Spinal cord (tissue), 10 donors: ENCODE data around the gene XXYLT1. TPM values are rescaled to one million over a fixed set of nuclear protein-coding genes. Genes with fewer than 3 reads are reported as not detected.

Experiments
- DNase-seq, 6 donors: peaks; one replicate each; pipeline versions ENCODE4 v3.0.0 to v3.0.0-alpha.2; 2013 to 2015; ENCODE audit warnings: low spot score in 6 of 6, low read depth in 4 of 6
- H3K27ac ChIP-seq: one replicate; pipeline ENCODE4 v1.5.1; 2013; ENCODE audit warnings: low read depth, low read length, control low read depth
- H3K27me3 ChIP-seq: one replicate; pipeline ENCODE4 v1.6.1; 2013; ENCODE audit warnings: low read length; ENCODE audit not compliant: control insufficient read depth, insufficient read depth
- H3K36me3 ChIP-seq: one replicate; pipeline ENCODE4 v1.6.1; 2013; ENCODE audit warnings: low read length; ENCODE audit not compliant: control insufficient read depth, insufficient read depth
- H3K4me1 ChIP-seq: one replicate; pipeline ENCODE4 v1.6.1; 2013; ENCODE audit warnings: low read length; ENCODE audit not compliant: control insufficient read depth, insufficient read depth
- H3K4me3 ChIP-seq: one replicate; pipeline ENCODE4 v1.5.1; 2013; ENCODE audit warnings: low read depth, low read length, control low read depth
- H3K9me3 ChIP-seq: one replicate; pipeline ENCODE4 v1.6.1; 2013; ENCODE audit warnings: low read length; ENCODE audit not compliant: control insufficient read depth, insufficient read depth
- WGBS: methylation state at CpG from one replicate; pipeline ENCODE4 v1.1.5; 2013; ENCODE audit warnings: missing lambda C conversion rate; ENCODE audit not compliant: insufficient coverage; 5-methylcytosine and 5-hydroxymethylcytosine counted together
- long read RNA-seq, 4 donors: transcript quantifications; one replicate each; lab custom pipeline, GENCODE V29; 2026
- polyA plus RNA-seq, 2 donors: library from polyadenylated mRNA; unstranded; fragments of 120-200 nt; gene quantifications; one replicate each; pipeline ENCODE4 v1.2.1, GENCODE V29; 2013; ENCODE audit not compliant: insufficient read length in 2 of 2
- total RNA-seq, 2 donors: library from RNA; depleted of rRNA in 1 of 2; stranded (reverse); fragments of 120-200 nt in 1 of 2; fragments of >200 nt in 1 of 2; gene quantifications; one replicate each; pipeline versions ENCODE4 v1.2.3 to v1.2.4, GENCODE V29; 2013 to 2014
- donor health status: healthy.

XXYLT1 gene
- total RNA-seq: 10 to 100 TPM; 28.0 to 47.9 TPM
- polyA plus RNA-seq: 10 to 100 TPM; 36.0 to 39.0 TPM
- long read RNA-seq, donor 1, transcript XXYLT1-201 (4 exons, 2,727 nt): major isoform, 14 of 14 reads
- long read RNA-seq, donor 1, partial matches to known transcripts: 0 of 14 reads
- long read RNA-seq, donor 1, other reads (novel, unspliced or antisense): 0 of 14 reads
- long read RNA-seq, donor 2, transcript XXYLT1-201 (4 exons, 2,727 nt): major isoform, 6 of 6 reads
- long read RNA-seq, donor 2, partial matches to known transcripts: 0 of 6 reads
- long read RNA-seq, donor 2, other reads (novel, unspliced or antisense): 0 of 6 reads
- long read RNA-seq, donor 3, transcript XXYLT1-201 (4 exons, 2,727 nt): major isoform, 10 of 10 reads
- long read RNA-seq, donor 3, partial matches to known transcripts: 0 of 10 reads
- long read RNA-seq, donor 3, other reads (novel, unspliced or antisense): 0 of 10 reads
- long read RNA-seq, donor 4, transcript XXYLT1-201 (4 exons, 2,727 nt): major isoform, 7 of 7 reads
- long read RNA-seq, donor 4, partial matches to known transcripts: 0 of 7 reads
- long read RNA-seq, donor 4, other reads (novel, unspliced or antisense): 0 of 7 reads

- Histone ChIP-seq H3K27ac (peak within 1 kb of the TSS; percentile 95), H3K9me3 (no peaks in the 10 kb centered on the region), H3K4me1 (peaks cover 24% of the 10 kb centered on the region), H3K36me3 (peaks cover 11% of the 10 kb centered on the region), H3K27me3 (no peaks in the 10 kb centered on the region), H3K4me3 (peak within 1 kb of the TSS; percentile 84)
- 0% methylated on average over 75 of the region's 75 CpGs for WGBS
- peak in 5 of 6 donors; percentile 85 to 97 (median 87) for DNase-seq
Observed at GRCh38 chr3:195270817-195271409, at the start of gene XXYLT1. TSS of gene XXYLT1 (minus strand) at chr3:195271159. CDS start at chr3:195271058, 101 bp downstream.

- Histone ChIP-seq H3K4me3 (no peak overlapping the region), H3K4me1 (no peaks in the 10 kb centered on the region), H3K36me3 (peaks cover 7% of the 10 kb centered on the region), H3K27ac (no peak overlapping the region), H3K27me3 (no peaks in the 10 kb centered on the region), H3K9me3 (peaks cover 6% of the 10 kb centered on the region)
- WGBS: 96% methylated on average over 3 of the region's 5 CpGs
- peak in 1 of 6 donors; percentile 3 for DNase-seq
Observed at GRCh38 chr3:195319060-195319459, 48.1 kb upstream of the XXYLT1 start.

GRCh38 chr3:195312714-195313113 is 41.8 kb upstream of the XXYLT1 start:
- no peaks in the 10 kb centered on the region for H3K4me1 ChIP-seq
- no peaks in the 10 kb centered on the region for H3K27me3 ChIP-seq
- H3K27ac ChIP-seq: no peak overlapping the region
- WGBS: 89% methylated on average over 3 of the region's 6 CpGs
- no peak for DNase-seq
- no peaks in the 10 kb centered on the region for H3K9me3 ChIP-seq
- H3K4me3 ChIP-seq: no peak overlapping the region
- no peaks in the 10 kb centered on the region for H3K36me3 ChIP-seq

- Histone ChIP-seq H3K9me3 (no peaks in the 10 kb centered on the region), H3K36me3 (no peaks in the 10 kb centered on the region), H3K27me3 (no peaks in the 10 kb centered on the region), H3K4me1 (no peaks in the 10 kb centered on the region), H3K27ac (no peak overlapping the region), H3K4me3 (no peak overlapping the region)
- no peak for DNase-seq
Observed at GRCh38 chr3:195307711-195308110, 36.8 kb upstream of the XXYLT1 start.

- 100% methylated on average over 1 of the region's 4 CpGs for WGBS
- no peak for DNase-seq
- H3K4me3 ChIP-seq: no peak overlapping the region
Observed at GRCh38 chr3:195306369-195306768, 35.4 kb upstream of the XXYLT1 start.

GRCh38 chr3:195302431-195302830 is 31.5 kb upstream of the XXYLT1 start:
- no peak for DNase-seq
- Histone ChIP-seq H3K4me1 (no peaks in the 10 kb centered on the region), H3K9me3 (no peaks in the 10 kb centered on the region), H3K27me3 (no peaks in the 10 kb centered on the region), H3K36me3 (peaks cover 18% of the 10 kb centered on the region), H3K27ac (no peak overlapping the region), H3K4me3 (no peak overlapping the region)
- WGBS: 100% methylated on average over 2 of the region's 3 CpGs

More at GRCh38 chr3:195306369-195306768, 35.4 kb upstream of the XXYLT1 start:
- no peaks in the 10 kb centered on the region for H3K4me1 ChIP-seq
- H3K27ac ChIP-seq: no peak overlapping the region
- H3K9me3 ChIP-seq: no peaks in the 10 kb centered on the region
- peaks cover 3% of the 10 kb centered on the region for H3K36me3 ChIP-seq
- H3K27me3 ChIP-seq: no peaks in the 10 kb centered on the region

- no peaks in the 10 kb centered on the region for H3K9me3 ChIP-seq
- peaks cover 26% of the 10 kb centered on the region for H3K36me3 ChIP-seq
- no peaks in the 10 kb centered on the region for H3K4me1 ChIP-seq
- peak in 1 of 6 donors; percentile 38 for DNase-seq
- no peak overlapping the region for H3K27ac ChIP-seq
- no peak overlapping the region for H3K4me3 ChIP-seq
- no peaks in the 10 kb centered on the region for H3K27me3 ChIP-seq
Observed at GRCh38 chr3:195297446-195297845, 26.5 kb upstream of the XXYLT1 start.

GRCh38 chr3:195296662-195297061 is 25.7 kb upstream of the XXYLT1 start:
- no CpG with 5 or more reads among the region's 1 CpG for WGBS
- DNase-seq: no peak

GRCh38 chr3:195291121-195291520 is 20.2 kb upstream of the XXYLT1 start:
- H3K36me3 ChIP-seq: peaks cover 27% of the 10 kb centered on the region
- H3K27me3 ChIP-seq: no peaks in the 10 kb centered on the region
- H3K9me3 ChIP-seq: no peaks in the 10 kb centered on the region
- H3K4me1 ChIP-seq: no peaks in the 10 kb centered on the region
- WGBS: no CpG with 5 or more reads among the region's 1 CpG
- no peak overlapping the region for H3K4me3 ChIP-seq
- no peak overlapping the region for H3K27ac ChIP-seq
- no peak for DNase-seq

More at GRCh38 chr3:195296662-195297061, 25.7 kb upstream of the XXYLT1 start:
- no peaks in the 10 kb centered on the region for H3K27me3 ChIP-seq
- H3K9me3 ChIP-seq: no peaks in the 10 kb centered on the region
- no peak overlapping the region for H3K27ac ChIP-seq
- peaks cover 23% of the 10 kb centered on the region for H3K36me3 ChIP-seq
- no peak overlapping the region for H3K4me3 ChIP-seq
- no peaks in the 10 kb centered on the region for H3K4me1 ChIP-seq
